ENCODE data around the gene SUPT5H.
A peak's percentile ranks its signal among the peaks of the same experiment; 100 is the strongest.
"Not testable (repeated sequence)": the region's sequence is repeated elsewhere in the genome, so short reads cannot be mapped to it uniquely, and the experiment has no call there.

The SUPT5H gene

DNA sequence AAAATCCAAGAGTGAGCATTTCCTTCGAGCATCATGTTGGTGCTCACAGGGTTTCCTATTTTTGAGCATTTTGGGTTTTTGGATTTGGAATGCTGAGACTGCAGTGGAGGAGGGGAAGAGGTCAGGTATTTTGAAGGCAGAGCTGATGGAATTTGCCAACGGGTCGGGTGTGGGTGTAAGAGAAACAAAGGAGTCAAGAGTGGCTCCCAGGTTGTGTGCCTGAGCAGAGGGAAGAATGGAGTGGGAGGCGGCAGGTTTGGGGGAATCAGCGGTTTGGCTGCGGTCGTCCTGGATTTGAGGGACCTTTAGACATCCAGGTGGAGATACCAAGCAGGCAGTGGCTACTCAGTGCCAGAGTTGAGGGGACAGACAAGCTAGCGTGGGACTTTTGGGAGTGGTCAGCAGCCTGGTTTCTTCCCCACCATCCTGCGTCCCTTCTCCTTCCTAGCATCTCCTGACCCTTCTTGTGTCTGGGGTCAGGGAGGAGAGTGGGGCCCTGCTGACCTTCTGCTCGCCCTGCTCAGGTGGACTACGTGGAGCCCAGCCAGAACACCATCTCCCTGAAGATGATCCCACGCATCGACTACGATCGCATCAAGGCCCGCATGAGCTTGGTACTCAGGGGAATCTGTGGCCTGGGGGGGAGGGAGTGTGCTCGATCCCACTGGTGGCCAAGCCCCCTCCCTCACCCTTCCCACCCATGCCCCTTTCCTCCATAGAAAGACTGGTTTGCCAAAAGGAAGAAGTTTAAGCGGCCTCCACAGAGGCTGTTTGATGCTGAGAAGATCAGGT is 20.8 kb downstream of the SUPT5H start:
- DNase-seq (ENCODE audit: low spot score) = no peak

DNA sequence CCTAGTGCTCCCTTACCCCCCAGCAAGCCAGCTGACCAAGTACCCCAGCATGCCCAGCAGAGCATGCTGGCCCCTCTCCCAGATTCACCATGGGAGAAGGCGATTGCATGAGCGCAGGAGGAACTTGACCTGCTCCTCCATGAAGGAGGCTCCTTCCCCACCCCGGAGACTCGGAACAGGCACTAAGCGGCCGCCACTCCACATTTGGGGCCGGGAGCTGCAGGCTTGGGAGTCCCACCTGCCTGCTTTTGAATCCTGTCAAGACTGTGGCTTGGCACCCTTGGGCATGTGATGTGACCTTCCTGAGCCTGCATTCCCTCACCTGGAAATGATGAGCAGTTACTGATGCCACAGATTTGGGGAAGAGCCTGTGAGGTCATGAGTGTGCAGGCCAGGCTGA is 22.6 kb downstream of the SUPT5H start:
- DNase-seq (ENCODE audit: low spot score) = no peak

DNA sequence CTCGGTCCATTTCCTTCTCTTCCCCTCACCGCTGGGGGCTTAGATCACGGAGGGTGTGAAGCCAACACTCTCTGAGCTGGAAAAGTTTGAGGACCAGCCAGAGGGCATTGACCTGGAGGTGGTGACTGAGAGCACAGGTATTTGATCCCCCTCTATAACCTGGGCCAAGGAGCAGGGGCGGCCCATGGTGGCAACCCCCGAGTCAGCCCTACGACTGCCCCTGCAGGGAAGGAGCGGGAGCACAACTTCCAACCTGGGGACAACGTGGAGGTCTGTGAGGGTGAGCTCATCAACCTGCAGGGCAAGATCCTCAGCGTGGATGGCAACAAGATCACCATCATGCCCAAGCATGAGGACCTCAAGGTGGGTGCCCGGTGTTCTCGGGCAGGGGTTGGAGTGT is 23.7 kb downstream of the SUPT5H start:
- DNase-seq (ENCODE audit: low spot score) = no peak

DNA sequence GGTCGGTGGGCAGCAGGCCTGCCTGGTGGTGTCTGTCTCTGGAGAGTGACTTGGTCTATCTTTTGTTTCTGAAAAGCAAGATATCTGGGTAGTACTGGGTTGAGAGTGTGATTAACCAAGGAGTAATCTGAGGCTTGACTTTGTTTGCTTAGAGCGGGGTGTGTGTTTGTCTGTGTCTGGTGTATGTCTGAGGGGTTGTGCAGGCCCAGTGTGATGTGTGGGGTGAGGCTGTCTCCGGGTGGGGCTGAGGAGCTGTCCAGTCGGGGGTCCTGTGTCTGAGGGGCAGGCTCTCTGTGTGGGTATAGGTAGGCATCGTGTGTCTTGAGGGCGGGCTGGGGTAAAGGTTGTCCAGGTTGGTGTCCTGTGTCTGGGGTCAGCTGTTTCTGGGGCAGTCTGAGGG is 24.2 kb downstream of the SUPT5H start:
- no peak for DNase-seq (ENCODE audit: low spot score)

DNA sequence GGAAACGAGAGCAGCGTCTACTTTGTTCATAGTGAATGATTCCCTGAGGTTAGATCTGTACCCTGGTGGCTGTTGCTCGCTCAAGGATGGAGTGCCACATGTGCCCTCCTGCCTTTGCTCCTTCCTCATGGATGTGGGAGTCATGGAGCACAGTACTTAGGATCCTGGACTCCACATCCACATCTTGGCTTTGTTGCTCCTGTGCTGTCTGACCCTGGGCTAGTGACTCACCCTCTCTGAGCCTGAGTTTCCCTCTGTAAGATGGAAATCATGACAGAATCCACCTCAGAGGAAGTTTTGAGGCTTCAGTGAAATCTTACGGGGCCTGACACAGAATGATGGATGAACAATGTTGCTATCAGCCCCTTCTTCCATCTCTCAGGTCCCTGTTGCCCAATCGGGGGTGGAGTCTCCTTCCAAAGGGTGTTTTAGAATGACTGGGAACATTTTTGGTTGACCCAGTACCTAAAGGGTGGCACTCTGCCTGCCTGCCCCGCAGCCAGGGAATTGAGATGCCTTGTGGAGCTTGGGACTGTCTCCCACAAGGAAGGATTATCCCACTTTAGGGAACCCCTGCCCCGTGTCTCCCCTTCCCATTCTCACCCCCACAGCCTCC is 25.4 kb downstream of the SUPT5H start:
- DNase-seq (ENCODE audit: low spot score) = no peak

DNA sequence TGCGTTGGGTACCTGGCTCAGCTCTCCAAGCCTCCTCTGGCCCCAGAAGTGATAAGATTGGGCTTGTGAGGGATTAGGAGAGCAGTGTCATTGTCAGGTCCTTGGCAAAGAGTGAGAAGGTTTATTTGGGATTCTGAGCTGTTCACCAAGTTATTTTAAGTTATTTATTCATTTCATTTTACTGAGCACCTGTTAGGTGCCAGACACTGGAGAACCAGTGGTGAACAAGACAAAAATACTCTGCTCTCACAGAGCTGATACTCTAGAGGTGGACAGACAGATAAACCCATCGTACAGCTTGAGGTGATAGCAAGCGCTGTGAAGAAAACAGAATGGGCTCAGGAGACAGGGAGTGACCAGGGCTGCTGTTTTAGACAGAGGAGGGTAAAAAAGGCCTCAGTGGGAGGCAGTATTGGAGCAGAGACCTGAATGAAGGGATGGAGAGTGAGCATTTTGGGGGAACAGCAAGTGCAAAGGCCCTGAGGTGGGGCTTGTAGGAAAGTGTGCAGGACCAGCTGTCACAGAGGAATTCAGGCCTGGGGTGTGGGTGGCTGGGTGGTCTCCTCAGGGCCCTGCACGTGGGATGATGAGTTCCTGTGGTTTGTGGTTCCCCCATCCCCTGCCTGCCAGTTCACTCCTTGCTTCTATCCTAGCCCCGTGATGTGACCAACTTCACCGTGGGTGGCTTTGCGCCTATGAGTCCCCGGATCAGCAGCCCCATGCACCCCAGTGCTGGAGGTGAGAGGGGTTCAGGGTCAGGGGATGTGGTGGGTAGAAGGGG is 26.6 kb downstream of the SUPT5H start:
- no peak for DNase-seq (ENCODE audit: low spot score)

DNA sequence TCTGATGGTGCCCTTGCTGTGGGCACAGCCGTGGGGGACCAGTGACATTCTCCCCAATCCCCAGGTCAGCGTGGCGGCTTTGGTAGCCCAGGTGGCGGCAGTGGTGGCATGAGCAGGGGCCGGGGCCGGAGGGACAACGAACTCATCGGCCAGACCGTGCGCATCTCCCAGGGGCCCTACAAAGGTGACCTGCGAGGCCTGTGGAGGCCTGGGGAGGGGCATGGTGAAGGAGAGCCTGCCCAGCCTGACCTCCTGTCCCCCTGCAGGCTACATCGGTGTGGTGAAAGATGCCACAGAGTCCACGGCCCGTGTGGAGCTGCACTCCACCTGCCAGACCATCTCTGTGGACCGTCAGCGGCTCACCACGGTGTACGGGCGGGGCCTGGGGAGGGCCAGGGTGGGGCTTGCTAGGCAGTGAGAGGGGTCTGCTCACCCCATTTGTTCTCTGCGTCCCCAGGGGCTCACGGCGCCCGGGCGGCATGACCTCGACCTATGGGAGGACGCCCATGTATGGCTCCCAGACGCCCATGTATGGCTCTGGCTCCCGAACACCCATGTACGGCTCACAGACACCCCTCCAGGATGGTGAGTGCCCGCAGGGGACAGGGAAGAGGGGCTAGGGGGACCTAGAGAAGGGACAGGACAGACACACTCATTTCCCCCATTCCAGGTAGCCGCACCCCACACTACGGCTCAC is 27.5 kb downstream of the SUPT5H start:
- DNase-seq (ENCODE audit: low spot score) = no peak

DNA sequence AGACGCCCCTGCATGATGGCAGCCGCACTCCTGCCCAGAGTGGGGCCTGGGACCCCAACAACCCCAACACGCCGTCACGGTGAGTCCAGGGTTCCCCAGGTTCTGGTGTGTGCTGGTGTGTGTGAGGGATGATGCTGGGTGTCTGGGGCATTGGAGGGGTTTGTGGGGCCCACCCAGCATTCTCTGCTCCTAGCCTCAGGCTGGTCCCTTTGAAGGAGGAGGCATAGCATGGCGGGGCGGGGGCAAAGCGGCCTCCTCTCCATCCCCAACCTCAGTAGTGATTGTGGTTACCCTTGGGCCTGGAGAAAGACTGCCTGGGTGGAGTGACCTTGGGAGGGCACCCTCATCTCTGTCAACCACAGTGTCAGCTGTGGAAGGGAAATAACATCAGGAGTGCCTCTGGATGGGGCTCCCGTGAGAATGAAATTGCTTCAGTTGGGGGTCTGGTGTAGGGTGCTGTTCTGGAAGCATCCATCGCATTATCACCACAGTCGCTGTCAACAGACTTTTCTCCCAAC is 28.1 kb downstream of the SUPT5H start:
- no peak for DNase-seq (ENCODE audit: low spot score)

DNA sequence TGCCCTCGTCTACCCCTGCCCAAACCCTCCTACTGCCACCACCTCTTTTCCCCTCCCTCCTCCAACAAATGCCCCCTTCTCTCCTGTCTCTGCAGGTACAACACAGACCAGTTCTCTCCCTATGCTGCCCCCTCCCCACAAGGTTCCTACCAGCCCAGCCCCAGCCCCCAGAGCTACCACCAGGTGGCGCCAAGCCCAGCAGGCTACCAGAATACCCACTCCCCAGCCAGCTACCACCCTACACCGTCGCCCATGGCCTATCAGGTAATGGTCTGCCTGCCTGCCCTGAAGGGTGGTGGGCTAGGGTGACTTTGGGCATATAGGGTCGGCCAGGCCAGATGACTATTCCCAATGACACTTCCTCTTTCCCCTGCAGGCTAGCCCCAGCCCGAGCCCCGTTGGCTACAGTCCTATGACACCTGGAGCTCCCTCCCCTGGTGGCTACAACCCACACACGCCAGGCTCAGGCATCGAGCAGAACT is 28.8 kb downstream of the SUPT5H start:
- peak; percentile 68 for DNase-seq (ENCODE audit: low spot score)

DNA sequence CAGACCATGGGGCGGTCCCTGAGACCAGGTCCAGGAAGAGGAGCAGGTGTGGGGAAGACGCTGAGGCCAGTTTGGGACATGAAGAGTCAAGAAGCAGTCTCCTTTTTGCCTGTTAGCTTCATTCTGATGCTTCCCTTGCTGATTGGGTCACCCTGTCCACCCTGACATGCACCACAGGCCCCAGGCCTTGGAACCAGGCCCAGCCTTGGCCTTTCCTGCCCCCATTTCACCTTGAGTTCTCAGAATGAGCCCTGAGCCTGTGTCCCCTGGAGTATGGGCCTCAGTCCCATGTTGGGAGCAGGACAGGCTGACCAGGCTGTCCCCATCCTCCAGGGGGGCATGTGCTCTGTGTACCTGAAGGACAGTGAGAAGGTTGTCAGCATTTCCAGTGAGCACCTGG is 30.4 kb downstream of the SUPT5H start:
- DNase-seq (ENCODE audit: low spot score) = no peak

DNA sequence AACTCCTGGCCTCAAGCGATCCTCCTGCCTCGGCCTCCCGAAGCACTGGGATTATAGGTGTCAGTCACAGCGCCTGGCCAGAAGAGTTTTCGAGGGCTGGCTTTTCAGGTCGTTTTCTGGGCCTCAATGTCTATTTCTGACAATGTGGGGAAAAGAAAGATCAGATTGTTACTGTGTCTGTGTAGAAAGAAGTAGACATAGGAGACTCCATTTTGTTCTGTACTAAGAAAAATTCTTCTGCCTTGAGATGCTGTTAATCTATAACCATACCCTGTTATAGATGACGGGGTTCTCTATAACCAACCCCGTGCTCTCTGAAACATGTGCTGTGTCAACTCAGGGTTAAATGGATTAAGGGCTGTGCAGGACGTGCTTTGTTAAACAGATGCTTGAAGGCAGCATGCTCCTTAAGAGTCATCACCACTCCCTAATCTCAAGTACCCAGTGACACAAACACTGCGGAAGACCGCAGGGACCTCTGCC is 34.0 kb downstream of the SUPT5H start:
- not testable (repeated sequence) for DNase-seq (ENCODE audit: low spot score)

DNA sequence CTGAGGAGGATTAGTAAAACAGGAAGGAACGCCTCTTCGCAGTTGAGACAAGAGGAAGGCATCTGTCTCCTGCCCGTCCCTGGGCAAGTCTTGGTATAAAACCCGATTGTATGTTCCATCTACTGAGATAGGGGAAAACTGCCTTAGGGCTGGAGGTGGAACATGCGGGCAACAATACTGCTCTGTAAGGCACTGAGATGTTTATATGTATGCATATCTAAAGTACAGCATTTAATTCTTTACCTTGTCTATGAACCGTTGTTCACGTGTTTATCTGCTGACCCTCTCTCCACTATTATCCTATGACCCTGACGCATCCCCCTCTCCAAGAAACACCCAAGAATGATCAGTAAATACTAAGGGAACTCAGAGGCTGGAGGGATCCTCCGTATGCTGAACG is 34.5 kb downstream of the SUPT5H start:
- no peak for DNase-seq (ENCODE audit: low spot score)

DNA sequence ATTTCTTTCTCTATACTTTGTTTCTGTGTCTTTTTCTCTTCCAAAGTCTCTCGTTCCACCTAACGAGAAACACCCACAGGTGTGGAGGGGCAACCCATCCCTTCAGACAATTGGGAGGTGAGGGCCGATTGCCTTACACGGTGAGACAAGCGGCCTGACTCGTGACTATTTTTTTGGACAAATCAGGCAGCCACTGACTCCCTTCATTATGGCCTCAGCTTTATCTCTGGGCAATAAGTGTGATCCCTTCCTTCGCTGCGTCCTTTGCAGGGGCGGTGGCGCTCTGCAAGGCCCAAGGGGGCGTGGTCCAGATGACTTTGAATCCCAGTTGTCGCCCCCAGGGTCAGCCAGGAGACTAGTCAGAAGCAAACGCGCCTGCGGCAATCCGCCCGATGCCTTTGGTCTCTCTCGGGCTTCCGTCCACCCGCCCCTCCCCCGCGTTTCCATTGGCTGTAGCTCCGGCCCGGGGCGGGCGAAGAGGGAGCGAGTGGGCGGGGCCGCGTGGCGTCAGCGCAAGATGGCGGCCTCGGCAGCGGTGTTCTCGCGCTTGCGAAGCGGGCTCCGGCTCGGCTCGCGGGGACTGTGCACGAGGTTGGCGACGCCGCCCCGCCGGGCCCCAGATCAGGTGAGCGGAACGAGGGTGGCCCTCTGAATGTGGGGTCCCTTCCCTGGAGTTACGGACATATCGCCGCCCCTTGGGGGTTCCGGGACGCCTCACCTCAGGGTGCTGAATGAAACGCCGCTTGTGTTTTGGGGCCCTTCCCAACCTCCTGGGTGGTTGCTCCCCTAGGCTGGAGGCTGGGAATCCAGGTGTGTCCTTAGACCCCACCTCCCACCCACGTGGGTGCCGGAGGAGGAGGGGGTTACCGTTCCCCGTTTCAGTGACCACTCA is 35.2 kb downstream of the SUPT5H start, which contains the start of gene TIMM50:
Gene TIMM50 (plus strand): TSS at position 502 of the 892 bp plus-strand sequence. CDS start 16 bp downstream, at position 518.
- peak; percentile 98 for DNase-seq (ENCODE audit: low spot score)

DNA sequence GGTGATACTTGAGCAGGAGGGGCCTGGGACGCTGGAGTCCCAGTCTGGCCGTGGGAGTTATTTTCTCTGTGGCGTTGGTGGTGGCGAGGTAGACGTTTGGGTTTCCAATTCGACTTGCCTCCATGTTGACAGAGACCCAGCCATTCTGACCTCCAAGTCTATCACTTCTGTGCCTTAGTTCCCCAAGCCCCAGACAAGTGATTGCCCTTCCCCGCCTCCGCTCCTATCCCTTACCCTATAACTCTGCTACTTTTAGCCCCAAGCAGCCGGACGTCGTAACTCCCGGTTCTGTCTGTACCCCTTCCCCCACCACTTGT is 35.8 kb downstream of the SUPT5H start:
- DNase-seq (ENCODE audit: low spot score) = no peak

DNA sequence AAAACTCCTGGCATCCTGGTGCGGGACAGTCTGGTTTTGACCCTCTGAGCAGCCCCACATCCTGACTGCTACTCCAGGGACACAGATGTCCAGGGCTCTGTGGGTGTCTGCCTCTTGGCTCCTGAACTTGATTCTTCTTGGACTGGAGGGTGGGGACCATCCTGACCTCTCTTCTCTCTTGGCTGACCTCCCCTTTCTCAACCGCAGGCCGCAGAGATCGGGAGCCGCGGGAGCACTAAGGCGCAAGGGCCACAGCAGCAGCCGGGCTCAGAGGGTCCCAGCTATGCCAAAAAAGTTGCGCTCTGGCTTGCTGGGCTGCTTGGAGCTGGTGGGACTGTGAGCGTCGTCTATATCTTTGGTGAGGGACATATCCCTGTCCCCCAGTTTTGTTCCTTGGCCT is 36.3 kb downstream of the SUPT5H start:
- no peak for DNase-seq (ENCODE audit: low spot score)

DNA sequence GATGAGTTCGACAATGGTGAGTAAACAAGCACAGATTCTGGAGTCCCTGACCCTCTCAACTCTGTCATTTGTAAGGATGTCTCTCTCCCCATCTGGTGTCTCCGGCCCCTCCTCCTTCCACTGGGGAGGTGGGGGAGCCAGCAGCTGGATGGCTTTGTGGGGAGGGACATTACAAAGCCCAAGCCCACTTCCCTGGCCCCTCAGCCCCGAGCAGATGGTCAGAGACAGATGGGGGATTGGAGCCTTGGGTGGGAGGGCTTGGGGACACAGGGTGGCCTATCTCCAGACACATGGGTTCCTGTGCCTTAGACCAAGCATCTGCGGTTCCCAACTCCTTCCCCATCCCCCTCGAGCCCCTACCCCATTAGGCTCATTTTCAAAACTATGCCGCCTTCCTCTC is 37.8 kb downstream of the SUPT5H start:
- DNase-seq (ENCODE audit: low spot score) = no peak

DNA sequence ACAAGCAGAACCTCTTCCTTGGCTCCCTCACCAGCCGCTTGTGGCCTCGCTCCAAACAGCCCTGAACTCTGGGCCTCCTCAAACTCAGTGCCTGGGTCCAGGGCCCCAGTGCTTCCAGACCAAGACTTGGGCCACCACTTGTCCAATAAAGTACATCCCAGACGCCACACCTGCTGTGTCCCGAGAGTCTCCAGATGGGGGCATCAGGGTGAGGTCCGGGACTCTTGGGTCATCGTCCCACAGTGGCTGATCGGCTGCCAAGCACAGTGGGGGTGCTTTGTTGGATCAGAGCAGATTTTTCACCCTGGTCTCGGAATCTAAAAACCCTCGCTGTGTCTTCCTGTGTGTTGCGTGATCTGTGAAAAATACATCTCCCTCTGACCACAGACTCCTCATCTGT is 44.4 kb downstream of the SUPT5H start:
- no peak for DNase-seq (ENCODE audit: low spot score)

DNA sequence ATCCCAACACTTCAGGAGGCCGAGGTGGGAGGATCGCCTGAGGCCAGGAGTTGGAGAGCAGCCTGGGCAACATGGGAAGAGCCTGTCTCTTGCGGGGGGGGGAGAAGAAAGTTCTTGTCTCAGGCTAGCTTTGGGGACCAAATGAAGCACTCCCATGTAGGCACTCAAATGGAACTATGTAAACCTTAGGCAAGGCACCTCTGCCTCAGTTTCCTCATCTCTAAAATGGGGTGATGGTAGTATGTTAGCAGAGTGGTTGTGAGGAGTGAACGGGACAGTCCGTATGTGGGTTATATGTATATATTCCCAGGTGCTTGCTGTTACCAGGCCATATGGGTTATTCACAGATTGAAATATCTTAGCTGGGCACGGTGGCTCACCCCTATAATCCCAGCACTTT is 46.8 kb downstream of the SUPT5H start:
- no peak for DNase-seq (ENCODE audit: low spot score)

DNA sequence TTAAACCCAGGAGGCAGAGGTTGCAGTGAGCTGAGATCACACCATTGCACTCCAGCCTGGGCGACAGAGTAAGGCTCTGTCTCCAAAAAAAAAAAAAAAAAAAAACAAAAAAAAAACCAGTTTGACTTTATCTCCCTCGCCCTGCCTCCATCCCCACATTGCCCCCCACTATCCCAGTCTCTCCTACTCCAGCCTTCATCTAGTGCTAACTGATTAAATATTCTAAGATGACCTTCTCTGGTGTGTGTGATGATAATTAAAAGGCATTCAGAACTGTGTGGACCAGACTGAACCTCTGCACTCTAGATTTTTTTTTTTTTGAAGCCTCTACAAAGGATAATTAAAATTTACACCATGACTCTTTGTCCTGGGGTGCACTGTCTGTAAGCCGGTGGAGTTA is 47.4 kb downstream of the SUPT5H start:
- DNase-seq (ENCODE audit: low spot score) = no peak

DNA sequence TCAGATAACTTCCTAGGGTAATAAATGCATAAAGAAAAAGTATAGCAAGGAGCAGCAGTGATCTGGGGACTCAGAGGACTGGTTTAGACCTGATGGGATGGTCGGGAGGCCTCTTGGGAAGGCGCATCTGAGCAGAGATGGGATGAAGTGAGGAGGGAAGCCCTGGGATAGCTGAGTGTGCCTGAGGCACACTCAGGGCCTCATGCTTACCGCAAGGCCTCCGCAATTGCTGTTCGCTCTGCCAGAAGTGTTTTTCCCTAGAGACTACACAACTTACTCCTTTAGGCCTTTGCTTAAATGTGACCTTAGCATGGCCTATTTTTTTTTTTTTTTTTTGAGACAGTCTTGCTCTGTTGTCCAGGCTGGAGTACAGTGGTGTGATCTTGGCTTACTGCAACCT is 49.3 kb downstream of the SUPT5H start:
- DNase-seq (ENCODE audit: low spot score) = peak; percentile 55

DNA sequence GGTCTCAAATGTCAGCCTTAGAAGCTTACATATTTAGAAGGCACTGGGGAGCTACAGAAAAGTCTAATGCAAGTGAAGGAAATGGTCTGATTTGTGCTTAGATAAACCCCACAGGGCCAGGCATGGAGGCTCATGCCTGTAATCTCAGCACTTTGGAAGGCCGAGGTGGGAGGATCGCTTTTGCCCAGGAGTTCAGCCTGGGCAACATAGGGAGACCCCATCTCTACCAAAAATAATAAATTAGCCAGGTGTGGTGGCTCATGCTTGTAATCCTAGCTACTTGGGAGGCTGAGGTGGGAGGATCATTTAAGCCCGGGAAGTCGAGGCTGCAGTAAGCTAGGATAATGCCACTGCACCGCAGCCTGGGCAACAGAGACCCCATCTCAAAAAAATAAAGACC is 50.7 kb downstream of the SUPT5H start:
- peak; percentile 9 for DNase-seq (ENCODE audit: low spot score)

Data from NAMALWA (cell line).